K562 treated with DMSO at 1 percent for 48 hours (cell line): Measurements from ENCODE around the gene HIGD1C. TPM values are rescaled to one million over a fixed set of nuclear protein-coding genes. Genes with fewer than 3 reads are reported as not detected.

Experiments
- total RNA-seq: library from RNA; unstranded; fragments of 300-600 nt; gene quantifications from 2 replicates; pipeline ENCODE4 v1.2.3, GENCODE V29; 2022; ENCODE audit warnings: low replicate concordance; ENCODE audit errors: extremely low read depth

Gene HIGD1C
- not detected in 2 replicates for total RNA-seq

DNA sequence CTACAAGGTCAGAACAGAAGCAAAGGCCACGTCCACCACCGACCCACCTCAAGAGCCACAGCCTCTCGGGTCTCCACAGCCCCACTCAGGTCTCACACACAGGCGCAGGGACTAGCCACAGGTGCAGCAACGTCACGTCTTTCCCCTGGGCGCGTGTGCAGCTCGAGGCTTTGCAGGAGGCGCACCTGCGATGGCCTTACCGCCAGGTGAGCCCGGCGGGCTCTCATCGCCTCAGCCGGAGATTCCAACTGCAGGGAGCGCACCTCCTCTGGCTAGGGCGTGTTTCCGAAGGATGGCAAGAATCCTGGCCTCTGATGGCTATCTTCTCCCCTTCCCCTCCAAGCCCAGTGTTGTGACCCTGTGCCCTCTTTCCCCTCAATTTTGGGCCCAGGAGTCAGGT, at the start of gene HIGD1C:
HIGD1C (plus strand) TSS at position 35 of the 400 bp plus-strand sequence. CDS start 1,455 bp downstream, outside the sequence.

Other genes with a start within 250 kb of the HIGD1C start
- gene ATF1, start 188.4 kb upstream of the HIGD1C start, total RNA-seq, result not detected in 2 replicates
- gene TMPRSS12, start 109.6 kb upstream of the HIGD1C start, total RNA-seq, result not detected in 2 replicates
- not detected in 2 replicates for gene SLC11A2, start 73.8 kb downstream of the HIGD1C start, total RNA-seq
- gene LETMD1, start 95.8 kb downstream of the HIGD1C start, total RNA-seq, result not detected in 2 replicates
- 698 TPM in 1 of 2 replicates, not detected in the other for gene CSRNP2, start 131.1 kb downstream of the HIGD1C start, total RNA-seq
- gene TFCP2, start 220.6 kb downstream of the HIGD1C start, total RNA-seq, result not detected in 2 replicates